Measurements from ENCODE around the gene SLC25A51.

Gene SLC25A51

DNA sequence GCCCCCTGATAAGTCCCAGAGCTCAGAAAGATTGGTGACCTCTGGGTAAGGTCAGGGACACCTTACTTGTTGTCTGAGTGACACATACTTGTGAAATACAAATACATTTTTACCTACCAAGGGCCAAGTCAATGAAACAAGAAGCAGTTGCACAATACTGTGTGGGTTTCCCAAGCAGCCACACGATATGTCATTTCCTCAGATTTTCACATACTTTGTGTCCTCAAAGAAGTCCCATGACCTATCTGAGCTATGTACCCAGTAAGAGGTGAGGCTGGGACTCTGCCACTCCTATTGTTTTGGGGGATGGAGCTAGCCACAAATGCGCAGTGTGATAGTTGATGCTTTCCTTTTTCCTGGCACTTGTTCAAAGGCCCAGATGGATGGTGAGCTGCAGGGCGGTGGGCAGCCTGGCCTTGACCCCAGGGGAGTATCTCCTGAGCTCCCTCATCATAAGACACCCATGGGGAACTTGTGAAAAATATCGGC, 4.8 kb upstream of the SLC25A51 start (continued):
- no peak for TF ChIP-seq ZNF112 (tag by site-specific recombination; IDR thresholded peaks at IDR 0.05)

DNA sequence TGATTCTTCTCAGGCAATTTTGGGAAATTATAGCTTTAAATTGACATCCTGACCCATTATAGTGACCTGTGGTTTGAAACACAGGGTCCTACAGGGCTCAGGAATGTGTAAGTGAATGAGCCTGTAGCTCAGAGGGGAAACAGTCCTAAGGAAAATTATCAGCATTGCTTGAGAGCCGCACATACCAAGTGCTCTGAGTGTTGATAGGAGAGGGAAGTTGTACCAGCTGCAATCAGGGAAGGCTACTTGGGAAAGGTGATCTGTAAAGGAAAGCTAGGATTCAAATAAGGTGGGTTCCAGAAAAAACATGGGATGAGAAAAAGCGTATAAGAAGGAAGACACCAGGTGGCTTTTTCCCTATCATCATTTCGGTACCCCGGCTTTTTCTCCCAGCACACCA, 4.4 kb upstream of the SLC25A51 start:
- no peak for TF ChIP-seq ZNF626 (tag by site-specific recombination; IDR thresholded peaks at IDR 0.05)
- TF ChIP-seq ZBTB17 (tag by site-specific recombination; IDR thresholded peaks at IDR 0.05) = no peak
- TF ChIP-seq, protein P1, sequence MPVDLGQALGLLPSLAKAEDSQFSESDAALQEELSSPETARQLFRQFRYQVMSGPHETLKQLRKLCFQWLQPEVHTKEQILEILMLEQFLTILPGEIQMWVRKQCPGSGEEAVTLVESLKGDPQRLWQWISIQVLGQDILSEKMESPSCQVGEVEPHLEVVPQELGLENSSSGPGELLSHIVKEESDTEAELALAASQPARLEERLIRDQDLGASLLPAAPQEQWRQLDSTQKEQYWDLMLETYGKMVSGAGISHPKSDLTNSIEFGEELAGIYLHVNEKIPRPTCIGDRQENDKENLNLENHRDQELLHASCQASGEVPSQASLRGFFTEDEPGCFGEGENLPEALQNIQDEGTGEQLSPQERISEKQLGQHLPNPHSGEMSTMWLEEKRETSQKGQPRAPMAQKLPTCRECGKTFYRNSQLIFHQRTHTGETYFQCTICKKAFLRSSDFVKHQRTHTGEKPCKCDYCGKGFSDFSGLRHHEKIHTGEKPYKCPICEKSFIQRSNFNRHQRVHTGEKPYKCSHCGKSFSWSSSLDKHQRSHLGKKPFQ (tag by site-specific recombination; IDR thresholded peaks at IDR 0.05) = no peak
- TF ChIP-seq, protein P2, sequence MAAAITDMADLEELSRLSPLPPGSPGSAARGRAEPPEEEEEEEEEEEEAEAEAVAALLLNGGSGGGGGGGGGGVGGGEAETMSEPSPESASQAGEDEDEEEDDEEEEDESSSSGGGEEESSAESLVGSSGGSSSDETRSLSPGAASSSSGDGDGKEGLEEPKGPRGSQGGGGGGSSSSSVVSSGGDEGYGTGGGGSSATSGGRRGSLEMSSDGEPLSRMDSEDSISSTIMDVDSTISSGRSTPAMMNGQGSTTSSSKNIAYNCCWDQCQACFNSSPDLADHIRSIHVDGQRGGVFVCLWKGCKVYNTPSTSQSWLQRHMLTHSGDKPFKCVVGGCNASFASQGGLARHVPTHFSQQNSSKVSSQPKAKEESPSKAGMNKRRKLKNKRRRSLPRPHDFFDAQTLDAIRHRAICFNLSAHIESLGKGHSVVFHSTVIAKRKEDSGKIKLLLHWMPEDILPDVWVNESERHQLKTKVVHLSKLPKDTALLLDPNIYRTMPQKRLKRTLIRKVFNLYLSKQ (tag by site-specific recombination; IDR thresholded peaks at IDR 0.05; ENCODE audit: borderline replicate concordance) = no peak
- TF ChIP-seq ZNF548 (tag by site-specific recombination; IDR thresholded peaks at IDR 0.05) = no peak
- no peak for TF ChIP-seq ZNF654 (tag by site-specific recombination; IDR thresholded peaks at IDR 0.05; ENCODE audit: low read depth)
- TF ChIP-seq ZIC2 (tag by site-specific recombination; IDR thresholded peaks at IDR 0.05) = no peak
- TF ChIP-seq, protein P3, sequence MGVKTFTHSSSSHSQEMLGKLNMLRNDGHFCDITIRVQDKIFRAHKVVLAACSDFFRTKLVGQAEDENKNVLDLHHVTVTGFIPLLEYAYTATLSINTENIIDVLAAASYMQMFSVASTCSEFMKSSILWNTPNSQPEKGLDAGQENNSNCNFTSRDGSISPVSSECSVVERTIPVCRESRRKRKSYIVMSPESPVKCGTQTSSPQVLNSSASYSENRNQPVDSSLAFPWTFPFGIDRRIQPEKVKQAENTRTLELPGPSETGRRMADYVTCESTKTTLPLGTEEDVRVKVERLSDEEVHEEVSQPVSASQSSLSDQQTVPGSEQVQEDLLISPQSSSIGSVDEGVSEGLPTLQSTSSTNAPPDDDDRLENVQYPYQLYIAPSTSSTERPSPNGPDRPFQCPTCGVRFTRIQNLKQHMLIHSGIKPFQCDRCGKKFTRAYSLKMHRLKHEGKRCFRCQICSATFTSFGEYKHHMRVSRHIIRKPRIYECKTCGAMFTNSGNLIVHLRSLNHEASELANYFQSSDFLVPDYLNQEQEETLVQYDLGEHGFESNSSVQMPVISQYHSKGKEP (tag by site-specific recombination; IDR thresholded peaks at IDR 0.05) = no peak
- no peak for TF ChIP-seq GLI4 (tag by site-specific recombination; IDR thresholded peaks at IDR 0.05)
- TF ChIP-seq ZFP3 (tag by site-specific recombination; IDR thresholded peaks at IDR 0.05; ENCODE audit: low read depth) = no peak
- no peak for TF ChIP-seq ZNF529 (tag by site-specific recombination; IDR thresholded peaks at IDR 0.05; ENCODE audit: insufficient replicate concordance)
- no peak for TF ChIP-seq HOXC10 (CRISPR knock-in tag; IDR thresholded peaks at IDR 0.05)
- TF ChIP-seq, protein P4, sequence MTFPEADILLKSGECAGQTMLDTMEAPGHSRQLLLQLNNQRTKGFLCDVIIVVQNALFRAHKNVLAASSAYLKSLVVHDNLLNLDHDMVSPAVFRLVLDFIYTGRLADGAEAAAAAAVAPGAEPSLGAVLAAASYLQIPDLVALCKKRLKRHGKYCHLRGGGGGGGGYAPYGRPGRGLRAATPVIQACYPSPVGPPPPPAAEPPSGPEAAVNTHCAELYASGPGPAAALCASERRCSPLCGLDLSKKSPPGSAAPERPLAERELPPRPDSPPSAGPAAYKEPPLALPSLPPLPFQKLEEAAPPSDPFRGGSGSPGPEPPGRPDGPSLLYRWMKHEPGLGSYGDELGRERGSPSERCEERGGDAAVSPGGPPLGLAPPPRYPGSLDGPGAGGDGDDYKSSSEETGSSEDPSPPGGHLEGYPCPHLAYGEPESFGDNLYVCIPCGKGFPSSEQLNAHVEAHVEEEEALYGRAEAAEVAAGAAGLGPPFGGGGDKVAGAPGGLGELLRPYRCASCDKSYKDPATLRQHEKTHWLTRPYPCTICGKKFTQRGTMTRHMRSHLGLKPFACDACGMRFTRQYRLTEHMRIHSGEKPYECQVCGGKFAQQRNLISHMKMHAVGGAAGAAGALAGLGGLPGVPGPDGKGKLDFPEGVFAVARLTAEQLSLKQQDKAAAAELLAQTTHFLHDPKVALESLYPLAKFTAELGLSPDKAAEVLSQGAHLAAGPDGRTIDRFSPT (tag by site-specific recombination; IDR thresholded peaks at IDR 0.05) = no peak
- TF ChIP-seq ZNF157 (tag by site-specific recombination; IDR thresholded peaks at IDR 0.05) = no peak
- TF ChIP-seq, protein P5, sequence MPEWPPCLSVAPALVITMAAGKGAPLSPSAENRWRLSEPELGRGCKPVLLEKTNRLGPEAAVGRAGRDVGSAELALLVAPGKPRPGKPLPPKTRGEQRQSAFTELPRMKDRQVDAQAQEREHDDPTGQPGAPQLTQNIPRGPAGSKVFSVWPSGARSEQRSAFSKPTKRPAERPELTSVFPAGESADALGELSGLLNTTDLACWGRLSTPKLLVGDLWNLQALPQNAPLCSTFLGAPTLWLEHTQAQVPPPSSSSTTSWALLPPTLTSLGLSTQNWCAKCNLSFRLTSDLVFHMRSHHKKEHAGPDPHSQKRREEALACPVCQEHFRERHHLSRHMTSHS (tag by site-specific recombination; IDR thresholded peaks at IDR 0.05) = no peak
- TF ChIP-seq, protein P6, sequence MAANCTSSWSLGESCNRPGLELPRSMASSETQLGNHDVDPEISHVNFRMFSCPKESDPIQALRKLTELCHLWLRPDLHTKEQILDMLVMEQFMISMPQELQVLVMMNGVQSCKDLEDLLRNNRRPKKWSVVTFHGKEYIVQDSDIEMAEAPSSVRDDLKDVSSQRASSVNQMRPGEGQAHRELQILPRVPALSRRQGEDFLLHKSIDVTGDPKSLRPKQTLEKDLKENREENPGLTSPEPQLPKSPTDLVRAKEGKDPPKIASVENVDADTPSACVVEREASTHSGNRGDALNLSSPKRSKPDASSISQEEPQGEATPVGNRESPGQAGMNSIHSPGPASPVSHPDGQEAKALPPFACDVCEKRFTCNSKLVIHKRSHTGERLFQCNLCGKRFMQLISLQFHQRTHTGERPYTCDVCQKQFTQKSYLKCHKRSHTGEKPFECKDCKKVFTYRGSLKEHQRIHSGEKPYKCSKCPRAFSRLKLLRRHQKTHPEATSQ (tag by site-specific recombination; IDR thresholded peaks at IDR 0.05) = no peak
- Histone ChIP-seq H3K36me3 (ENCODE audit: control insufficient read depth in 2 of 2, insufficient read depth in 1 of 2, low read length in 2 of 2) (no peaks in the 10 kb centered on the region), H3K27ac (ENCODE audit: extremely low read depth, low read depth, low read length) (no peak overlapping the region), H3K9me3 (ENCODE audit: control insufficient read depth, insufficient read depth, low read depth, low read length) (no peaks in the 10 kb centered on the region), H3K4me1 (ENCODE audit: control insufficient read depth, insufficient read depth, low read length) (no peaks in the 10 kb centered on the region), H3K4me3 (ENCODE audit: low read depth, low read length) (no peak overlapping the region)
- CTCF ChIA-PET = interaction anchor here (0.6 to 2.2 kb wide), 8 partner anchors 8 to 509 kb away, joined by 3 to 10 read pairs (median 4); no protein-coding TSS in a partner anchor
- POLR2A ChIA-PET = interaction anchor here (1.3 kb wide), 1 partner anchor 179 kb away, joined by 7 read pairs; no protein-coding TSS in a partner anchor
